HL-60 (cell line): ENCODE results near the gene DFFA.

Experiments
- CTCF ChIP-seq: IDR thresholded peaks from one replicate; pipeline ENCODE4 v1.5.1; 2011; ENCODE audit warnings: low read length, control low read depth, inconsistent platforms; ENCODE audit not compliant: insufficient read depth
- POLR2AphosphoS5 ChIP-seq: IDR thresholded peaks from 2 replicates; pipeline ENCODE4 v1.6.1; 2012; ENCODE audit warnings: low read depth
- TF ChIP-seq, protein P1 (sequence below): IDR thresholded peaks from 2 replicates; pipeline ENCODE4 v1.6.1; 2012; ENCODE audit warnings: low read depth; ENCODE audit not compliant: insufficient replicate concordance

DNA sequence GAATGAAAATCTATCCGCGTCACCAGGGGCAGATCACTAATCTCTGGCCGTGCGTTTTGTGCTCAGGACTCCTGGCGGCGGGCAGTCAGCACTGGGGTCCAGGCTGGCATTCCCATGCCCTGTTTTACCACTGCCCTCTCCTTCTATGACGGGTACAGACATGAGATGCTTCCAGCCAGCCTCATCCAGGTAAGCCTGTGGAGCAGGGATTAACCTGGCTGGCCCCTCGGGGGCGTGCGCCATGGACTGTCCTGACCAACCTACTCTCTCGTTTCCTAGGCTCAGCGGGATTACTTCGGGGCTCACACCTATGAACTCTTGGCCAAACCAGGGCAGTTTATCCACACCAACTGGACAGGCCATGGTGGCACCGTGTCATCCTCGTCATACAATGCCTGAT, 53.0 kb downstream of the DFFA start:
- TF ChIP-seq, protein P1, sequence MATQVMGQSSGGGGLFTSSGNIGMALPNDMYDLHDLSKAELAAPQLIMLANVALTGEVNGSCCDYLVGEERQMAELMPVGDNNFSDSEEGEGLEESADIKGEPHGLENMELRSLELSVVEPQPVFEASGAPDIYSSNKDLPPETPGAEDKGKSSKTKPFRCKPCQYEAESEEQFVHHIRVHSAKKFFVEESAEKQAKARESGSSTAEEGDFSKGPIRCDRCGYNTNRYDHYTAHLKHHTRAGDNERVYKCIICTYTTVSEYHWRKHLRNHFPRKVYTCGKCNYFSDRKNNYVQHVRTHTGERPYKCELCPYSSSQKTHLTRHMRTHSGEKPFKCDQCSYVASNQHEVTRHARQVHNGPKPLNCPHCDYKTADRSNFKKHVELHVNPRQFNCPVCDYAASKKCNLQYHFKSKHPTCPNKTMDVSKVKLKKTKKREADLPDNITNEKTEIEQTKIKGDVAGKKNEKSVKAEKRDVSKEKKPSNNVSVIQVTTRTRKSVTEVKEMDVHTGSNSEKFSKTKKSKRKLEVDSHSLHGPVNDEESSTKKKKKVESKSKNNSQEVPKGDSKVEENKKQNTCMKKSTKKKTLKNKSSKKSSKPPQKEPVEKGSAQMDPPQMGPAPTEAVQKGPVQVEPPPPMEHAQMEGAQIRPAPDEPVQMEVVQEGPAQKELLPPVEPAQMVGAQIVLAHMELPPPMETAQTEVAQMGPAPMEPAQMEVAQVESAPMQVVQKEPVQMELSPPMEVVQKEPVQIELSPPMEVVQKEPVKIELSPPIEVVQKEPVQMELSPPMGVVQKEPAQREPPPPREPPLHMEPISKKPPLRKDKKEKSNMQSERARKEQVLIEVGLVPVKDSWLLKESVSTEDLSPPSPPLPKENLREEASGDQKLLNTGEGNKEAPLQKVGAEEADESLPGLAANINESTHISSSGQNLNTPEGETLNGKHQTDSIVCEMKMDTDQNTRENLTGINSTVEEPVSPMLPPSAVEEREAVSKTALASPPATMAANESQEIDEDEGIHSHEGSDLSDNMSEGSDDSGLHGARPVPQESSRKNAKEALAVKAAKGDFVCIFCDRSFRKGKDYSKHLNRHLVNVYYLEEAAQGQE, result no peak
- TF ChIP-seq CTCF (no peak), POLR2AphosphoS5 (no peak)
